Naive thymus-derived CD4-positive, alpha-beta T cell (primary cell): ENCODE results near the gene WDR88. TPM values are rescaled to one million over a fixed set of nuclear protein-coding genes. Genes with fewer than 3 reads are reported as not detected.

Source experiments
- ATAC-seq: fragments of 150-1000 bp; cut with Tn5 transposase; 2 replicates; pipeline ENCODE4 v1.10.0; 2021; ENCODE audit warnings: mild to moderate bottlenecking, moderate library complexity
- CTCF ChIA-PET: fragments of 350-600 bp; sonication (Branson Sonifier 250); formaldehyde crosslinking; loops from one replicate; lab custom pipeline; 2021; ENCODE audit warnings: antibody characterized with exemption; lab: Charles Lee
- POLR2A ChIA-PET: fragments of 350-600 bp; sonication (Branson Sonifier 250); formaldehyde crosslinking; loops from one replicate; lab custom pipeline; 2021; ENCODE audit warnings: antibody characterized with exemption, inconsistent platforms; lab: Charles Lee
- DNase-seq, 9 donors: peaks; one replicate each; pipeline versions ENCODE4 v3.0.0 to v3.0.0-alpha.2; 2020 to 2022; ENCODE audit warnings: mixed read lengths in 1 of 9
- H3K27ac ChIP-seq: one replicate; pipeline ENCODE4 v1.7.0; 2013; ENCODE audit warnings: mild to moderate bottlenecking, low read depth, low read length, moderate library complexity
- H3K27me3 ChIP-seq, 2 donors: one replicate each; pipeline ENCODE4 v1.7.0; 2013; ENCODE audit warnings: low read length in 2 of 2, mild to moderate bottlenecking in 2 of 2, moderate library complexity in 2 of 2; ENCODE audit not compliant: control insufficient read depth in 2 of 2, insufficient read depth in 2 of 2
- H3K36me3 ChIP-seq, 3 experiments: 1 replicate in 2 of 3; 2 replicates in 1 of 3; pipeline ENCODE4 v1.7.0; 2013; ENCODE audit warnings: low read length in 3 of 3, mild to moderate bottlenecking in 3 of 3, moderate library complexity in 1 of 3; ENCODE audit not compliant: insufficient read depth in 3 of 3, control insufficient read depth in 2 of 3
- H3K4me1 ChIP-seq, 2 donors: one replicate each; pipeline ENCODE4 v1.7.0; 2013; ENCODE audit warnings: low read length in 2 of 2, mild to moderate bottlenecking in 2 of 2, moderate library complexity in 1 of 2; ENCODE audit not compliant: control insufficient read depth in 2 of 2, insufficient read depth in 2 of 2
- H3K4me3 ChIP-seq: 2 replicates; pipeline ENCODE4 v1.7.0; 2013; ENCODE audit warnings: mild to moderate bottlenecking, low read length
- H3K9me3 ChIP-seq, 3 experiments: 1 replicate in 2 of 3; 2 replicates in 1 of 3; pipeline ENCODE4 v1.7.0; 2013; ENCODE audit warnings: low read length in 3 of 3; ENCODE audit not compliant: control insufficient read depth in 2 of 3
- H3K27ac Mint-ChIP-seq, 9 donors: one replicate each; pipeline ENCODE4 v1.8.0; 2020 to 2022; ENCODE audit warnings: mixed read lengths in 9 of 9, mild to moderate bottlenecking in 8 of 9, moderate library complexity in 5 of 9, inconsistent platforms in 2 of 9
- H3K27me3 Mint-ChIP-seq, 5 donors: one replicate each; pipeline ENCODE4 v1.8.0; 2021 to 2022; ENCODE audit warnings: mixed read lengths in 5 of 5, mild to moderate bottlenecking in 1 of 5
- H3K36me3 Mint-ChIP-seq, 5 donors: one replicate each; pipeline ENCODE4 v1.8.0; 2020 to 2022; ENCODE audit warnings: mixed read lengths in 5 of 5, mild to moderate bottlenecking in 3 of 5, inconsistent platforms in 1 of 5
- H3K4me1 Mint-ChIP-seq, 7 donors: one replicate each; pipeline ENCODE4 v1.8.0; 2020 to 2022; ENCODE audit warnings: mixed read lengths in 7 of 7, mild to moderate bottlenecking in 3 of 7, inconsistent platforms in 1 of 7
- H3K4me3 Mint-ChIP-seq, 10 donors: one replicate each; pipeline ENCODE4 v1.8.0; 2020 to 2022; ENCODE audit warnings: mild to moderate bottlenecking in 10 of 10, mixed read lengths in 10 of 10, moderate library complexity in 6 of 10, inconsistent platforms in 2 of 10
- H3K9me3 Mint-ChIP-seq, 11 donors: one replicate each; pipeline ENCODE4 v1.8.0; 2020 to 2022; ENCODE audit warnings: mixed read lengths in 11 of 11, mild to moderate bottlenecking in 4 of 11, inconsistent platforms in 1 of 11, moderate library complexity in 1 of 11
- intact Hi-C, 2 donors: fragments of 100-400 bp; cut with micrococcal nuclease; formaldehyde crosslinking; loops; one replicate each; pipeline ENCODE4 v1.15.1; 2023
- polyA plus RNA-seq, 2 donors: library from polyadenylated mRNA; unstranded; fragments of 300-500 nt; fragmentation: Illumina TruSeq; gene quantifications; one replicate each; pipeline ENCODE4 v1.2.3, GENCODE V29; 2021
- total RNA-seq, 6 experiments: library from RNA in 5 of 6; stranded (reverse) in 5 of 6; gene quantifications; 1 replicate in 5 of 6; 2 replicates in 1 of 6; pipeline ENCODE4 v1.2.3 and lab custom pipeline; 2021 to 2026

WDR88 gene
- total and polyA plus RNA-seq, 7 experiments from 2014 or later: 0.15 to 0.62 (median 0.37) TPM; not detected in 3

DNA sequence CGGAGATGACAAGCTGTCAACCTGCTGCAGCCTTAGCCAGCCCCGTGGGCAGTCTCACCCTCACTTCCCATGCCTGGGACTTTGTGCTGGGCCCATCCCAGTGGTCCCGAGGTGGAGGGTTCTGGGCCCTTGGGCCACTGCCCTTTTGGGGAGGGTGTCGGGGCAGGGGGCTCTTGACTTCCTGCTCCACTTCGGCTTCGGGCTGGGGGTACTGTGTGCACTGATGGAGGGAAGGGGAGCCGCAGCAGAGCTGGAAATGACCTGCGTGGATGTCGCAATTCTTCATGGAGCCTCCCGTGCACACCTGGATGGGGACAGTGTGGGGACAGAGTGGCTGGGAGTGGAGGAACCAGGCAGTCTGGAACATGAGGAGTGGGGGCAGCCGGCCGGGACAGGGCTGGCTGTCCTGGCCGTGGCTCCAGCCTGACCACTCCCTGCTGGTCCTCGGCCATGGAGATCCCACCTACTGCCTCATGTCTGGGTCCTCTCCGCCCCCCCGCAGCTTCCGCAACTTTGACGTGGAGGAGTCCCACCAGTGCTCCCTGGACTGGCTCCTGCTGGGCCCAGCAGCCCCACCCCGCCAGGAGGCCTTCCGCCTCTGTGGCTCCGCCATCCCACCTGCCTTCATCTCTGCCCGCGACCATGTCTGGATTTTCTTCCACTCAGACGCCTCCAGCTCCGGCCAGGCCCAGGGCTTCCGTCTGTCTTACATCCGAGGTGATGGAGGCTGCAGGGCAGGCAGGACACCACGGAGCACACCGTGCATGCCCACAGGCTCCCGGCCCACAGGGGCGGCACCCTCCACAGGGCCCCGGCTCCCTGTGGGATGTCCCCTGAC lies 72.4 kb downstream of the WDR88 start:
- no peaks in the 10 kb centered on the region for H3K9me3 ChIP-seq
- ChIA-PET CTCF (no interaction called here), POLR2A (no interaction called here)
- H3K36me3 ChIP-seq: no peaks in the 10 kb centered on the region
- H3K4me3 ChIP-seq: no peak overlapping the region
- DNase-seq: no peak
- H3K27me3 ChIP-seq: no peaks in the 10 kb centered on the region
- H3K4me1 ChIP-seq: no peaks in the 10 kb centered on the region
- Mint-ChIP-seq H3K4me3 (no peak overlapping the region), H3K27me3 (no peaks in the 10 kb centered on the region), H3K9me3 (peaks cover 0 to 3% (median 0%) of the 10 kb centered on the region in 11 donors), H3K27ac (no peak overlapping the region), H3K36me3 (no peaks in the 10 kb centered on the region), H3K4me1 (no peaks in the 10 kb centered on the region)
- ATAC-seq: no peak
- no peak overlapping the region for H3K27ac ChIP-seq
- intact Hi-C loops: no loop called here

DNA sequence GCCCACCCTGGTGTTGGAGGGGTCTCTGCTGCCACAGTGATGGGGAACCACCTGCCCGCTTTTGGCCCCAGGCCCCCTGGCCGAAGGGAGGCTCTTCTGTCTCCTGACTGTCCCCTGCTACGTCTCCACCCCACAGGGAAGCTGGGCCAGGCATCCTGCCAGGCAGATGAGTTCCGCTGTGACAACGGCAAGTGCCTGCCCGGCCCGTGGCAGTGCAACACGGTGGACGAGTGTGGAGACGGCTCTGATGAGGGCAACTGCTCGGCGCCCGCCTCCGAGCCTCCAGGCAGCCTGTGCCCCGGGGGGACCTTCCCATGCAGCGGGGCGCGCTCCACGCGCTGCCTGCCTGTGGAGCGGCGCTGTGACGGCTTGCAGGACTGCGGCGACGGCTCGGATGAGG lies 73.2 kb downstream of the WDR88 start:
- intact Hi-C loops: no loop called here
- CTCF ChIA-PET: no interaction called here

GRCh38 chr19:33205531-33206260 lies 73.8 kb downstream of the WDR88 start:
- H3K9me3 Mint-ChIP-seq: peaks cover 0 to 3% (median 0%) of the 10 kb centered on the region in 11 donors
- H3K4me3 Mint-ChIP-seq: no peak overlapping the region
- H3K27me3 Mint-ChIP-seq: no peaks in the 10 kb centered on the region
- Histone ChIP-seq H3K4me3 (no peak overlapping the region), H3K36me3 (no peaks in the 10 kb centered on the region), H3K4me1 (no peaks in the 10 kb centered on the region), H3K9me3 (no peaks in the 10 kb centered on the region), H3K27me3 (no peaks in the 10 kb centered on the region), H3K27ac (no peak overlapping the region)
- H3K4me1 Mint-ChIP-seq: no peaks in the 10 kb centered on the region
- intact Hi-C loops: no loop called here
- CTCF ChIA-PET: no interaction called here
- DNase-seq (no peak), ATAC-seq (no peak)
- POLR2A ChIA-PET: no interaction called here
- H3K27ac Mint-ChIP-seq: no peak overlapping the region
- H3K36me3 Mint-ChIP-seq: no peaks in the 10 kb centered on the region

More for the DNA sequence above, 73.2 kb downstream of the WDR88 start:
- DNase-seq: no peak
- POLR2A ChIA-PET: no interaction called here
- H3K4me3 ChIP-seq: no peak overlapping the region
- H3K27ac ChIP-seq: no peak overlapping the region
- H3K4me1 Mint-ChIP-seq: no peaks in the 10 kb centered on the region
- H3K4me1 ChIP-seq: no peaks in the 10 kb centered on the region
- H3K9me3 Mint-ChIP-seq: peaks cover 0 to 3% (median 0%) of the 10 kb centered on the region in 11 donors
- no peaks in the 10 kb centered on the region for H3K36me3 Mint-ChIP-seq
- no peak overlapping the region for H3K27ac Mint-ChIP-seq
- no peaks in the 10 kb centered on the region for H3K9me3 ChIP-seq
- no peaks in the 10 kb centered on the region for H3K27me3 ChIP-seq
- H3K27me3 Mint-ChIP-seq: no peaks in the 10 kb centered on the region
- H3K4me3 Mint-ChIP-seq: no peak overlapping the region
- H3K36me3 ChIP-seq: no peaks in the 10 kb centered on the region
- no peak for ATAC-seq

- Histone ChIP-seq H3K9me3 (no peaks in the 10 kb centered on the region), H3K27me3 (no peaks in the 10 kb centered on the region), H3K36me3 (no peaks in the 10 kb centered on the region), H3K4me1 (no peaks in the 10 kb centered on the region), H3K4me3 (no peak overlapping the region), H3K27ac (no peak overlapping the region)
- Mint-ChIP-seq H3K27ac (no peak overlapping the region), H3K9me3 (peaks cover 0 to 4% (median 0%) of the 10 kb centered on the region in 11 donors), H3K36me3 (no peaks in the 10 kb centered on the region), H3K4me1 (no peaks in the 10 kb centered on the region), H3K27me3 (no peaks in the 10 kb centered on the region), H3K4me3 (no peak overlapping the region)
- ATAC-seq (no peak), DNase-seq (no peak)
- intact Hi-C loops: no loop called here
- CTCF ChIA-PET: no interaction called here
- POLR2A ChIA-PET: no interaction called here
Observed at GRCh38 chr19:33206261-33207039, 74.5 kb downstream of the WDR88 start.

DNA sequence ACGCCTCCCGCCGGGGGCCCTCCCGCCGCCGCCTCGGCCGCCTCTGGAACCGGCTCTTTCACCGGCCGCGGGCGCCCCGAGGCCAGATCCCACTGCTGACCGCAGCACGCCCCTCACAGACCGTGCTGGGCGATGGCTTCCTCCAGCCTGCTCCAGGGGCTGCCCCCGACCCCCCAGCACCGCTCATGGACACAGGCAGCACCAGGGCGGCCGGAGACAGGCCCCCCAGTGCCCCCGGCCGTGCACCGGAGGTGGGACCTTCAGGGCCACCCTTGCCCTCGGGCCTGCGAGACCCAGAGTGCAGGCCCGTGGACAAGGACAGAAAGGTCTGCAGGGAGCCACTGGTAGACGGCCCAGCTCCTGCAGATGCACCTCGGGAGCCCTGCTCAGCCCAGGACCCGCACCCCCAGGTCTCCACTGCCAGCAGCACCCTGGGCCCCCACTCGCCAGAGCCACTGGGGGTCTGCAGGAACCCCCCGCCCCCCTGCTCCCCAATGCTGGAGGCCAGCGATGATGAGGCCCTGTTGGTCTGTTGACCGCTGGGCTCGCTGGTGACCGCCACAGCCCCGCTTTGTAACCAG lies 75.2 kb downstream of the WDR88 start:
- H3K9me3 ChIP-seq: no peaks in the 10 kb centered on the region
- H3K36me3 ChIP-seq: no peaks in the 10 kb centered on the region
- H3K4me1 Mint-ChIP-seq: no peaks in the 10 kb centered on the region
- intact Hi-C loops: no loop called here
- DNase-seq: no peak
- H3K27ac ChIP-seq: no peak overlapping the region
- H3K27ac Mint-ChIP-seq: no peak overlapping the region
- no peak overlapping the region for H3K4me3 ChIP-seq
- no peaks in the 10 kb centered on the region for H3K27me3 ChIP-seq
- no peak for ATAC-seq
- CTCF ChIA-PET: no interaction called here
- POLR2A ChIA-PET: no interaction called here
- H3K4me3 Mint-ChIP-seq: no peak overlapping the region
- peaks cover 0 to 4% (median 0%) of the 10 kb centered on the region in 11 donors for H3K9me3 Mint-ChIP-seq
- H3K4me1 ChIP-seq: no peaks in the 10 kb centered on the region
- no peaks in the 10 kb centered on the region for H3K27me3 Mint-ChIP-seq
- H3K36me3 Mint-ChIP-seq: no peaks in the 10 kb centered on the region

DNA sequence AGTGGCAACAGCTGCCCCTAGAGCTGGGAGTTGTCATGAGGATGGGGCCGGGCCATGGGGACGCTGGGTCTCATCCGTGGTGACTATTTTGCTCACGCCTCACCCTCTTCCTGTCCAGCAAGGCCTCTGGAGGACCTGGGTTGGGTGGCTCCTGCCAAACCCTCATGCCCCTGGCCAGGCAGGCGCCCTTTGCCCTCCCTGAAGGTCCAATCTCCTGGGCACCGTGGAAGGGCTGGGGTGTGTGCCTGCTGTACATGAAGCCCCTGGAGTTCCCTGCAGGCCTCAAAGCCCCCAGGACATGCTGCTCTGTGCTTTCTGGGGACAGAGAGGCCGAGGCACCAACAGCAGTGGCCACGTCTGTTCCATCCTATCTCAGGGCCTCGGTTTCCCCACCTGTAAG lies 76.0 kb downstream of the WDR88 start:
- Mint-ChIP-seq H3K36me3 (no peaks in the 10 kb centered on the region), H3K27me3 (no peaks in the 10 kb centered on the region), H3K27ac (no peak overlapping the region), H3K4me3 (no peak overlapping the region), H3K4me1 (no peaks in the 10 kb centered on the region), H3K9me3 (peaks cover 0 to 4% (median 0%) of the 10 kb centered on the region in 11 donors)
- H3K9me3 ChIP-seq: no peaks in the 10 kb centered on the region
- no peaks in the 10 kb centered on the region for H3K4me1 ChIP-seq
- ATAC-seq: no peak
- POLR2A ChIA-PET: no interaction called here
- no peaks in the 10 kb centered on the region for H3K27me3 ChIP-seq
- intact Hi-C loops: no loop called here
- CTCF ChIA-PET: no interaction called here
- no peaks in the 10 kb centered on the region for H3K36me3 ChIP-seq
- no peak overlapping the region for H3K27ac ChIP-seq
- no peak overlapping the region for H3K4me3 ChIP-seq
- no peak for DNase-seq
